Endometrial microvascular endothelial cells (primary cell): ENCODE data around the gene ERCC2. TPM values are rescaled to one million over a fixed set of nuclear protein-coding genes. Genes with fewer than 3 reads are reported as not detected.

ENCODE experiments used
- in situ Hi-C: cut with HindIII; loops from 2 replicates; pipeline ENCODE4 v1.10.0; 2017; ENCODE audit warnings: low sequenced_read_pairs, low pct_unique_long_range_greater_than_20kb; ENCODE audit errors: inconsistent ontology term
- total RNA-seq: library from RNA; depleted of rRNA; stranded (reverse); fragments of >200 nt; gene quantifications from one replicate; pipeline ENCODE4 v1.2.3, GENCODE V29; 2015; ENCODE audit errors: inconsistent ontology term

Gene ERCC2
- total RNA-seq, 1 donor from 2014 or later: 73.3 TPM

DNA sequence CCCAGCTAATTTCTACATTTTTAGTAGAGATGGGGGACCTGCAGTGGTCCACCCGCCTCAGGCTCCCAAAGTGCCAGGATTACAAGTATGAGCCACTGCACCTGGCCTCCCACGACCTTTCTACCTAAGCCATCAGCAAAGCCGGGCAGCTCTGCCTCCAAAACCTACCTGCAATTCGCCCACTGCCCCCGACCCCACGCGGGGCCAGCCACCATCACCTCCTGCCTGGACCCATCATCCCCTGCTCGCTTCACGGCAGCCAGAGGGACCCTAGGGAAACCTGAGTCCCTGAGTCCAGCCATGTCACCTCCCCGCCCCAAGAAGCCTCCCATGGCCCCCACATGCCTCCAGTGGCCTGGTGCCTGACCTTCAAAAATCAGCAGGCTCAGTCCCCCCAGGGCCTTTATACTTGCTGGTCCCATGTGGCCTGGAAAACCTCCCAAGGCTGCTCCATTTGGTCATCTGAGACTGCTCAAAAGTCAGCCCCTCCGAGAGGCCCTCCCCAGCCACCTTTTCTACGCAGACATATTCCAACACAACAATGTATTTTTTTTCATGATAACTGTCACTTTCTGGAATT, 12.1 kb downstream of the ERCC2 start:
- in situ Hi-C loops: no loop called here

DNA sequence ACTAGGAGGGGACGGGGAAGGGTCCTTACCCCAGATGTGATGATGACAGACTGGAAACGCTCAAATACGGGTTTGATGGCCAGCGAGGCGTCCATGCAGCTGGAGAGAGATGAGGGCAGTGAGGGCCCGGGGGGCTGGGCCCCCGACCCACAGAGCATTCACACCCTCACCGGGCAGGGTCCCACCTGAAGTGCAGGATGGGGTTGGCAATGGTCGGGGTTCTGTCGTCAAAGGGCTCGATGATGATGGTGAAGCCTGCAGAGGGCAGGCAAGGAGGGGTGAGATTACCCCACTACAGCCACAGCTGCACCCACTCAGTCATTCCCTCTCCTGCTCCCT, 13.0 kb downstream of the ERCC2 start:
- in situ Hi-C loops: no loop called here

DNA sequence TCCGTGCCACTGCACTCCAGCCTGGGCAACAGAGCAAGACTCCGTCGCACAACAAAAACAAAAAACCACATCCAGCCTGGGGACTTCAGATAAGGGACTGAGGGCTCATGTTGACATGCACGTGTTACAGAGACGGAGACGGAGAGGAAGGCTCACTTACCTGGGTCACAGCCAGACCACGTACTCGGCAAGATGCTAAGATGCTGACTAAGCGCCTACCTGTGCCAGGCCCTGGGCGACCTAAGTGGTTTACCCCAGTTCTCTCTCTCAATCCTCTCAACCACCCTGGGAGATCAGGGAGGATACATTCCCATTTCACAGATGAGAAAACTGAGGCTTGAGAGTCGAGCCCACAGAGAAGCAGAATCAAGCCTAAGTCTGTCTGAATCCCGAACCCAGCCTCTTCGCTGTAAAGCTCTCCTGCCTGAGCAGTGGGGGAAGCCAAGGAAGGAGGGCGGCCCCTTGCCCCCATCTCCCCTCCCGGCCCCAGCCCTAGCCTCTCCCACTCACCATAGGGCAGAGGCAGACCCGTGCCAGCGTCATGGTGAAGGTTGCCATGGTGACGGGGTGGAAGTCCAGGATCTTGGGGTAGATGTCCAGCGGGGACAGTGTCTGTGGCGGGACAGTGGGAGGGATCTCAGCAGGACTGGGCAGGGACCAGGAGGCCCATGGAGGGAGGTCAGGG, 13.5 kb downstream of the ERCC2 start:
- in situ Hi-C loops: no loop called here

DNA sequence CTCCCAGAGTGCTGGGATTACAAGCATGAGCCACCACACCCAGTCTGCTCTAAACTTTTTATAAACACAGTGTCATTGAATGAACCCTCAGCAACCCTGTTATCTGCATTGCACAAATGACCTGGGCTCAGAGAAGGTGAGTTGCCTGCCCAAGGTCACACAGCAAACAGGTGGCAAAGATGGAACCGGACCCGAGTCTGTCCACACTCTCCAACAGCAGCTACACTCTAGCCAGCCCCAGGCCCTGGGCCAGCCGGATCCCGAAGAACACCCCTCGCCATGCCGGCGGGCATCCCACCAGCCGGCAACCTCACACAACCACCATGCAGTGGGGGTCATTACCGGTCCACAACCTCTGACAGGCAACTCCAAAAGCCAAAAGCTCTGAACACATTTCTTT, 14.5 kb downstream of the ERCC2 start:
- in situ Hi-C loops: no loop called here

DNA sequence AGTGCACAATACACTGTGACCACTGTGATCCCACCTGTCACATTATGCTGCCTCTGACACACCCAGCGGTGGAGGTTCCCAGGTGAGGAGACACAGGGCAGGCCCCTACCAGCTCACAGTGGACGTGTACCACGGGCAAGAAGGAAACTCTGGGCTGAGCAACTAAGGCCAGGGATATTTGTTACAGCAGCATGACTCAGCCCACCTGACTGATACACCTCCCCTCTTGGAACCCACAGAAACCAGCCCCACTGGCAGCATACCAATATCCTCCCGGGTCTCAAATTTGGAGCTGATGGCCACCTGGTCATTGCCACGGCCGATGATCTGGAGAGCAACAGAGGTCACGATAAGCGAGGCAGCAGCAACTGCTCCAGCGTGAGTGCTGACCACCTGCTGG, 15.0 kb downstream of the ERCC2 start:
- in situ Hi-C loops: no loop called here

DNA sequence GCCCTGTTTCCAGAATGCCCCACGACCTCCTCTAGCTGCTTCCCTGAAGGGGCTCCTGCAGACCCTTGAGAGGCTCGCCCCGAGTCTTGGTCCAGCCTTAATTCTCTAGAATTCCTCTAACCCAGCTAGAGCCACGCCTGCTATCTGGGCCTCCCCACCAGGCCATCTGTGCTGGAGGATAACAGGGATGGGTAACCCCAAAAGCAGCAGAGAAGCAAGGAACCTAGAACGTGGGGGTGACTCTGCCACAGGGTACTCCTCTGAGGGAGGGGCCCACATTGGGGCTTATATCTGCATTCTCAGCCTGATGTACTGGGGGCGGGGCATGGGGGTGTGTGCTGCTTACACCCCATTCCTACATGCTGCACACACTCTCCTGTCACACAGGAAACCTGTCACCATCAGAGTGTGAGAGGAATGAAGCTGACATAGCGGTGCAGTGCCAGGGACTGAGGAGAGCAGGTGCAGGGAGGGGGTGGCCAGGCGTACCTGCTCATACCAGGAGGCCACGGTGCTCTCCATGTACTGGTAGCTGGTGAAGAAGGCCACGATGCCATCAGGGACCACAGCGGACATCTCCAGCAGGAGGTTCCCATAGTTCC, 16.0 kb downstream of the ERCC2 start:
- in situ Hi-C loops: no loop called here

DNA sequence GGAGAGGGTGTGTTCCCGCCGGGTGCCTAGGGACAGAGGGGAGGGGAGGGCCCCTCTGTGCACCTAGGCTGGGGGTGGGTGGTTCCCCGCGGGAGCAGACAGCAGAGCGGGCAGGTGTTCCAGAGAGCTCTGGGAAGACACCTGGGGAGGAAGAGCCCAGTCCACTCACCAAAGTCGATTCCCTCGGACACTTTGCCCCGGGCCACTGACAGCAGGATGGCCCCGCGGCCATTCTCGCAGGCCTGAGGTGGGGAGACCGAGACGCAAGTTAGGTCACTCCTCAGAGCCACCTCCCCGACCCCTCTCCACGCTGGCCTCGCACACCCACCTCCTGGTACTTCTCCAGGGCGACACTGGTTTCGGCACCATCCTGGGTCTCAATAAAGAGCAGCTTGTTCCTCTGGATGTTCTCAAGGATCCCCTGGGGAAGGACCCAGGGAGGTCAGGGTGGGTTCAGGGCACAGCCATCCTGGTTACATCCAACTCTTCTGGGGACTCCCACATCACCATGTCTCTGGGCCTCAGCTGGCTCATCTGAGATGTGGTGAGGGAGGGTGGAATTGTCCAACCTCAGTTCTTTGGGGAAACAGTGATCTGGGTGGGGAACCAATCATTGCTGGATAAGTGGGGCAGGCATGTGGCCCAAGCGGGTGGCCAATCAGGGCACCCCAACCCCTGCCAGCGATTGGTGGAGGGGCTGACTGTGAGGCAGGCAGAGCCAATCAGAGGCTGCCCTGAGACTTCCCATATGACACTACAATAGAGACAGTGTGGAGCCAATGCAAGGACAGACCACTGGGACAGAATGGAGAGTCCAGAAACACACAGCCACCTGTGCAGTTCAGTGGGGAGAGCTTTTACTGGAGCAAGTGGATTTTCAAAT, 17.2 kb downstream of the ERCC2 start:
- in situ Hi-C loops: no loop called here

DNA sequence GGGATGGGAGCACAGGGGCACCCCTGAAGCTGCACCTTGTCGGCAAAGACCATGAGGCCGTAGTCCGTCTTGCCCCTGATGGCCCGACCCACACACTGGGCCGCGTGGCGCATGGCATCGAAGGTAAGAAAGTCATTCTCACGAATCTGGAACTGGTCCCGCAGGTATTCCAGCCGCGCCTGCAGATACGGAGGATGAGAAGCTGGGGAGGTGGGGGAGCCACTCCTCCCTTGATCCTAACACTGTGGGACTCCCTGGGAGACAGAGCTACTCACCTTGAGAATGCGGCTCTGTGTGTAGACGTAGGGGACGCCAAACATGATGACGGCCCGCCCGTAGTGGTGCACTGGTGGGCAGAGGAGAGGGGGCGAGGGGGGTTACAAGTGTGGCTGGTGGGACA, 17.9 kb downstream of the ERCC2 start:
- in situ Hi-C loops: no loop called here

DNA sequence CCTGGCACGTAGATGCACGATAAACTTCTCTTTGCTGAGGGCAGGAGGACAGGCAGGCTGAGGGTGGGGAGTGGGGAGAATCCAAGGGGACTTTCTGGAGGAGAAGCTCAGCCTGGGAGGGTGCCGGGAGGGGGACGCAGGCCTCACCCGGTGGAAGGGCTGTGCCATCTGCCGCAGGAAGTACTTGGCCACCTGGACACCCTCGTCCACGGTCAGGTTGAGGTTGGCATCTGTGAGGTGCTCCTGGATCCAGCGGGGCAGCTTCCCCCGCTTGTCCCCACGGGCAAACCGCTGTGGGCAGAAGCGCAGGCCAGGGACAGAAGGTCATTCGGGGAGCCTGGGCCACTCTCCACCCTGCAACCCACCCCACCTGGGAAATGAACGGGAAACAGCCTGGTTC, 18.3 kb downstream of the ERCC2 start:
- in situ Hi-C loops: no loop called here

DNA sequence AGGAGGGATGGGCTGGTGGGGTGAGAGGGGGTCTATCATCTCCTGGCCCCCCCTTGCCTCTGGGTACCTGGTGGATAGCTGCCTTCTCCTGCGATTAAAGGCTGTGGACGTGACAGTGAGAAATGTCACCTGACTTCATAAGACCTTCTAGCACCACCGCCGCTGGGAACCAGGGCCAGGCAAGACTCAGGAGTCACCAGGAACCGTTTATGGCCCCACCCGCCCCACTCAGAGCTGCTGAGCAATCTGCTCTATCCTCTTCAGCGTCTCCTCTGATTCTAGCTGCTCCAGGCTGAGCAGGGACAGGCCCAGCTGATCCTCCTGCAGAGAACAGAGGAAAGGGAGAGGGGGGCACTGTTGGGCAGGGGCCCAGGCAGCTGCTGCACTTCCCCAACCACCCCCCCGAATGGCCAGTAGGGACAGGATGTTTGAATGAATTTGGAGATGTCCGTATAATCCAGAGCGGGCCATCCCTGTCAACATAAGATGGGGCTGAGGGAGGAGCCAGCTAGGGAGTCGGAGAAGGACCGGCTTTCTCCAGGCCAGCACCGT, 18.9 kb downstream of the ERCC2 start:
- in situ Hi-C loops: no loop called here

DNA sequence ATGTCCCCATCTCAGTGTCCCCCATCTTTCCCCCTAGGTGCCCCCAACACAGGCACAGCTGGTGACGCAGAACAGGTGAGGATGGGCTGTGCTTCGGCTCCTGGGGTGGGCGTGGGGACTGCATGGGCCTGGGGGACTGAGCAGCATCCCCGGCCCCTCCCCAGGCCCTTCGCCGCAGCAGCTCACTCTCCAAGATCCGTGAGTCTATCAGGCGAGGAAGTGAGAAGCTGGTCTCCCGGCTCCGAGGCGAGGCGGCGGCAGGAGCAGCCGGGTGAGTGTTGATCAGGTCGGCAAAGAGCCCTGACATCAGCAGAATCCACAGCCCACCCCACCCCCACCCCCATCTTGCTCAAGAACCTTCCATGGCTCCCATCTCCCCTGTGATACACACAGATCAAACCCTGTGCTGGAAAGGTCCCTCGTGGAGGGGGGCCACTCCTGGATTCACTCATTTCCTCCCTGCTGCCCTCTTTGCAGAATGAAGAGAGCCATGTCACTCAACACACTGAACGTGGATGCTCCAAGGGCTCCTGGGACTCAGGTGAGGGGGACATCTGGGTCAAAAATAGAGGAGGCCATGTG, 19.8 kb downstream of the ERCC2 start:
- in situ Hi-C loops: no loop called here

DNA sequence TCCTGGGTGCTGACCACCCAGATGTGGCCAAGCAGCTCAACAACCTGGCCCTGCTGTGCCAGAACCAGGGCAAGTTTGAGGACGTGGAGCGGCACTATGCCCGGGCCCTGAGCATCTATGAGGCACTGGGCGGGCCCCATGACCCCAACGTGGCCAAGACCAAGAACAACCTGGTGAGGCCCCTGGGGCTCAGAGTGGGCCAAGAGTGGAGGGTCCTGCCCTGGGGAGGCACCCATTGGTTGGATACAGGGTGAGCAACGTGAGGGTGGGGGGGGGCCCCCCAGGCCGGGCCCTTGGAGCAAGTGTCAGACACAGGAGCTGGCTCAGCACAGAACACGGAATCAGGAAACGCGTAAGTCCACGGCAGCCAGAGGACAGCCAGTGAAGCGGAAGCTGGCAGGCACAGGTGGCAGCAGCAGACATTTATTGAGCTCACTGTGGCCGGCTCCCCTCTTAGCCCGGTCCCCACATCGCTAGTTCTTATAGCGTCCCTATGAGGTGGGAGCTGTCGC, 20.9 kb downstream of the ERCC2 start:
- in situ Hi-C loops: no loop called here

DNA sequence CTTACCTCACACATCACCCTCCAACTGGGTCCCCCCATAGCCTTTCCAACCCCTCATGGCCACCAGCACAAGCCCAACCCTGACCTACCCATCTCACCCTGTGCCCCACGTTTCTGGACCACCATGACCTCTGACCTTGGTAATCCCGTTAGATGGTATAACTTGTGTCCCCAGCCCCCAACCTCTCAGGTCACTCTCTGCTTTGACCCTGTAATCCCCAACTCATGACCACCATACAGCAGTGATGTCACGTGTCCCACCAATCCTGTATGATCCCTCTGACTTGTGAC, 21.3 kb downstream of the ERCC2 start:
- in situ Hi-C loops: no loop called here

DNA sequence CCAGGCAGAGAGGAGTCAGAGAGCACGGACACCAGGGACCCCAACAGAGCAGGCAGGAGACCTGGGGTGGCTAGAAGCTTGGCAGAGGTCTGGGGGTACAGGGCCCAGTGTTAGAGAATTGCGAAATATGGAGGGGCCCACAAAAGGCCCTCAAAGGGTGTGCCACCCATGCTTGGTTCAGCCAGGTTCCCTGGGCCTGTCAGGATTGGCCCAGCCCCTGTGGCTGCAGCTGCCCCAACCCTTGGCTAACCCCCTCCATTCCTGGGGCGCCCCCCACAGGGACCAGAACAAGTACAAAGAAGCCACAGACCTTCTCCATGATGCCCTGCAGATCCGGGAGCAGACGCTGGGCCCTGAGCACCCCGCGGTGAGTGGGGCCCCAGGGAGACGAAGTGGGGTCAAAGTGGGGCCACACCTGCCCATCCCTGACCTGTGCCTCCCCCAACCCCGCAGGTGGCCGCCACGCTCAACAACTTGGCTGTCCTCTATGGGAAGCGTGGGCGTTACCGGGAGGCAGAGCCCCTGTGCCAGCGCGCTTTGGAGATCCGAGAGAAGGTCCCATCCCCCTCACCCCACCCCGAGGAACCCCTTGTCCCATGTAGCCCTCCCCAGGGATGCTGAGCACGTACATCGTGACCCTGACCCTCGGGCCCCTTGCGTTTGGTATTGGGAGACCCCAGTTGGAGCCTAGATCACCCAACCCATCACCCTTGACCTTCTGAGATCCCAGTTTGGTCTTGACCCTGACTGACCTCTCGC, 21.8 kb downstream of the ERCC2 start:
- in situ Hi-C loops: no loop called here

DNA sequence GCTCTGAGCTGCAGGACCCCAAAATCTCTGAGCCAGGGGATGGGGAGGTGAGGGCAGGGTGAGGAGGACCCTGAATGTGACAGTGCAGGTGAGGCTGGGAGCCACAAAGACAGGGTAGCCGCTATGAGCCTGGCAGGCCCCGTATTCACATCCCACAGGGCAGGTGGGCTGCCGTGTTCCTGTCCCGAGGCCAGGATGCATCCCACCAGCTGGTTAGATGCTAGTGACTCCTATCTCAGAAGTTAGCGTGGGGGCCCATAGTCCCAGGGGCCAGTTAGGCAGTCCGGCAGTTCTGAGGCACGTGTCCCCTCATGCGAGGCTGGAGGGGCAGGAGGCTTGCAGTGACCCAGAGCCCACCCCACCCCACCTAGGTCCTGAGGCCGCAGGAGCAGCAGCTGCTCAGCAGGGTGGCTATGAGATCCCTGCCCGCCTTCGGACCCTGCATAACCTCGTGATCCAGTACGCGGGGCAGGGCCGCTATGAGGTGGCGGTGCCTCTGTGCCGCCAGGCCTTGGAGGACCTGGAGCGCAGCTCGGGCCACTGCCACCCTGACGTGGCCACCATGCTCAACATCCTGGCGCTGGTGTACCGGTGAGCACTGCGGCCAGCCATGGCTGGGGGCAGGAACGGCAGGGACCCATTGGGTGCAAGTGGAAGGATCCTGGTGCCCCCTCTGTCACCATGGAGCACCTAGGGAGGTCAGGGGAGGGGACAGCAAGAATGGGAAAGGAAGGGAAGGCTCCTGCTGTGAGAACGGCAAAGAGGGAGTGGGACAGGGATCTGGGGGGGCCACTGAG, 22.6 kb downstream of the ERCC2 start:
- in situ Hi-C loops: no loop called here

DNA sequence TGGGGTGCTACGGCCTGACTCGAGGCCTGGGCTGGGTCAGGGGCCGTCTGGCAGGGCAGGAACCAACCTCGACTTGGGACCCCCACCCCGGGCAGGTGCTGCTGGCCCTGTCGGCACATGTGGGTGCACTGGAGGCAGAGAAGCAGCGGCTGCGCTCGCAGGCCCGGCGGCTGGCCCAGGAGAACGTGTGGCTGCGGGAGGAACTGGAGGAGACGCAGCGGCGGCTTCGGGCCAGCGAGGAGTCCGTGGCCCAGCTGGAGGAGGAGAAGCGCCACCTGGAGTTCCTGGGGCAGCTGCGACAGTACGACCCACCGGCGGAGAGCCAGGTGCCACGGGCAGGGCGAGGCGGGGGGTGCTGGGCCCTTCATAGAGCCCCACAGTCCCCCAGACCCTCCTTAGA, 23.9 kb downstream of the ERCC2 start:
- in situ Hi-C loops: no loop called here

DNA sequence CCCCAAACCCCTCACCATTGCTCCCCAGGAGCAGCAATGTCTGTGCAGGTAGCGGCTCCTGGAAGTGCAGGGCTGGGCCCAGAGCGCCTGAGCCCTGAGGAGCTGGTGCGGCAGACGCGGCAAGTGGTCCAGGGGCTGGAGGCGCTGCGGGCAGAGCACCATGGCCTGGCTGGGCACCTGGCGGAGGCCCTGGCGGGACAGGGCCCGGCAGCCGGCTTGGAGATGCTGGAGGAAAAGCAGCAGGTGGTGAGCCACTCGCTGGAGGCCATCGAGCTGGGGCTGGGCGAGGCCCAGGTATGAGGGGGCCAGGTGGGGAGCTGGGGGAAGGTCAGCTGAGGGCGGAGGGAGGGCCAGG, 24.9 kb downstream of the ERCC2 start:
- in situ Hi-C loops: no loop called here
